ENCODE results near the gene OASL.

The OASL gene

DNA sequence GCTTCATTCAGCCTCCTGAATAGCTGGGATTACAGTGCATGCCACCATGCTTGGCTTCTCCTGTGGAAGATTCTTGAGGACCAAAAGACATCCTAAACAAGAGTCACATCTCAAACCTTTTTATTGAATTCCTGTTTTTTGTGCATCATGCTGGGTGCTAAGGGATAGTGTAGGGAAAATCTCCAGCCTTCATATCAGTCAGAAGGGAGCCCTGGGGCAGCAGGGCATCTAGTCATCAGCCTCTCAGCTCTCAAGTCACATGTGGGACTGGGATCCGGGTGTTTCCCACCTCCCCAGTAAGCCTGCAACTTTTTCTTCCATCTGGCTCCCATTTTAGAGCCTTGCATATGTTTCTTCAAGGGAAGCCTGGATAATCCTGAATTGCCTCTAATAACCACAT is 25.1 kb upstream of the OASL start:
- TF ChIP-seq, protein P1, sequence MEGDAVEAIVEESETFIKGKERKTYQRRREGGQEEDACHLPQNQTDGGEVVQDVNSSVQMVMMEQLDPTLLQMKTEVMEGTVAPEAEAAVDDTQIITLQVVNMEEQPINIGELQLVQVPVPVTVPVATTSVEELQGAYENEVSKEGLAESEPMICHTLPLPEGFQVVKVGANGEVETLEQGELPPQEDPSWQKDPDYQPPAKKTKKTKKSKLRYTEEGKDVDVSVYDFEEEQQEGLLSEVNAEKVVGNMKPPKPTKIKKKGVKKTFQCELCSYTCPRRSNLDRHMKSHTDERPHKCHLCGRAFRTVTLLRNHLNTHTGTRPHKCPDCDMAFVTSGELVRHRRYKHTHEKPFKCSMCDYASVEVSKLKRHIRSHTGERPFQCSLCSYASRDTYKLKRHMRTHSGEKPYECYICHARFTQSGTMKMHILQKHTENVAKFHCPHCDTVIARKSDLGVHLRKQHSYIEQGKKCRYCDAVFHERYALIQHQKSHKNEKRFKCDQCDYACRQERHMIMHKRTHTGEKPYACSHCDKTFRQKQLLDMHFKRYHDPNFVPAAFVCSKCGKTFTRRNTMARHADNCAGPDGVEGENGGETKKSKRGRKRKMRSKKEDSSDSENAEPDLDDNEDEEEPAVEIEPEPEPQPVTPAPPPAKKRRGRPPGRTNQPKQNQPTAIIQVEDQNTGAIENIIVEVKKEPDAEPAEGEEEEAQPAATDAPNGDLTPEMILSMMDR (IDR thresholded peaks at IDR 0.05; ENCODE audit: low read depth, low read length, missing control alignments) = no peak
- H3K4me3 ChIP-seq (ENCODE audit: low read depth, low read length) = no peak overlapping the region
- no peak for DNase-seq (ENCODE audit: low read depth)

DNA sequence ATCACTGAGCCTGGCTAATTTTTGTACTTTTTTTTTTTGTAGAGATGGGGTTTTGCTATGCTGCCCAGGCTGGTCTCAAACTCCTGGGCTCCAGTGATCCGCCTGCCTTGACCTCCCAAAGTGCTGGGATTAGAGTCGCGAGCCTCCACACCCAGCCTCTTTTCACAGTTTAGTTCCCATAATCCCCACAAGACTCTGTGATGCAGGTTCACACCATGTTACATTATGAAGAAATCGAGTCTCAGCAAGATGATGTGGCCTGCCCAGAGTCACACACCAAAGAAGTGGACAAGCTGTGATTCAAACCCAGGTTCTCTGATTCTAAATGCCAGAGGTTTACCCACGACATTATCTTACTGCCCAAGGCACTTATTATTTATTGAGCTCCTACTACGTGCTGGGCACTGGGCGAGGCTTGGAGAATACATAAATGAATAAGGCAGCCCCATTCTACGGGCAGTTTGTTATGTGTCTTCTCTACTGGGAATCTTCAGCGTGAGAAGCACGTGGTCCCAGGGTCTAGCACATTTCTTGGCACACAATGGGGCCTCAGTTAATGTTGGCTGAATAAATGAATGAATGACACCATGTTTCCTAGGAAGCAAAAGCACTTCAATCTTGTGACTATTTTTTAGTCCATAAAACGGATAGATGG is 23.5 kb upstream of the OASL start:
- DNase-seq (ENCODE audit: low read depth) = no peak
- TF ChIP-seq, protein P1 (IDR thresholded peaks at IDR 0.05; ENCODE audit: low read depth, low read length, missing control alignments) = no peak
- no peak overlapping the region for H3K4me3 ChIP-seq (ENCODE audit: low read depth, low read length)

DNA sequence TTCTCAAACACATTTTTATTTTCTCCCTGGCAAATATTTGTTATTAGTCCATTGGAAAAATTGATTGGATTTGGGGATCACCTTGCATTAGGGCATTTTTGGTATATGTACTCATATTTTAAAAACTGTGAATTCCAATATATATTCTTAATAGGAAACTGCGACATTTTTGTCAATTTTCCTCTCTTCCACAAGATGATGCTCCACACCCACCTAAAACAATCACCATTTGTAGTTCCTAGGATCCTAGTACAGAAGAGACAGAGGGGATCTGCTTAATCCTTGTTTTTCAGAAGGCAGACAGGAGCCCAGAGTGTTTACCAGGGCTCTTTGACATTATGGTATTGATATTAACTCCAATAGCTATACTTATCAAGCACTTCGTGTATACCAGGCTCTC is 22.8 kb upstream of the OASL start:
- no peak for DNase-seq (ENCODE audit: low read depth)
- TF ChIP-seq, protein P1 (IDR thresholded peaks at IDR 0.05; ENCODE audit: low read depth, low read length, missing control alignments) = peak; percentile 12

DNA sequence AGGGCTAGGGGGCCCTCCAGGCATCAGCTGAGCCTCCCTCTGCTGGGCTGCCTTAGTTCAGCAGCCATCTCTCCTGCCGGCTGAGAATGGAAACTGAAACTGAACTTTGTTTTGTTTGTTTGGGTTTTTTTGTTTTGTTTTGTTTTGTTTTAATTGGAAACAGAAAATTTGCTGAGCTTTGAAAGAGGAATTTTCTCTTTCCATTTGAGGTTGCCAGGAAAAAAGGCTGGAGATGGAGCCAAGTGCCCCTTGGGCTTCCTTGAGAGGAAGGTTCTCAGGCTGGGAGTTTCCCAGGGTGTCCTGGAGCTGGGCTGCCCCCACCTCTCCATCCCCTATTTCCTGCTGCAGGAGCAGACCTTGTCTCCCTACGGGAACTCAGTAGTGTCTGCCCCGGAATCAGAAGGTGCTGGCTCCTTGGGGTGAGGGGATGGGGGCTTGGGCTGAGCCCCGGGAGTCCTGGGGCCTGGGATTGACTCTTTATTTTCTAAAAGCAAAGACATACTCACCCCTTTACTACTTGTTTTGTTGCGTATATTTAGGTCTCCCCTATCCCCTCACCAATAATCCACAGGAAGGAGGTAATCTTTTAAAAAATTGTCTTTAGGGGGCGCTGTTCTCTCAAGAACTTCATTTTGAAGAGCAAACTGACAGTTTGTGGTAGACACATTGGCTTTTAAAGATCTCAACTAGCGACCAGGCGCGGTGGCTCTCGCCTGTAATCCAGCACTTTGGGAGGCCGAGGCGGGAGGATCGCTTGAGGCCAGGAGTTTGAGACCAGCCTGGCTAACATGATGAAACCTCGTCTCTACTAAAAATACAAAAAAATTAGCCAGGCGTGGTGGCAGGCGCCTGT is 21.3 kb upstream of the OASL start:
- H3K4me3 ChIP-seq (ENCODE audit: low read depth, low read length) = peak overlapping the region; percentile 42
- TF ChIP-seq, protein P1 (IDR thresholded peaks at IDR 0.05; ENCODE audit: low read depth, low read length, missing control alignments) = peak; percentile 59
- peak; percentile 56 for DNase-seq (ENCODE audit: low read depth)

More for the DNA sequence above, 22.8 kb upstream of the OASL start:
- H3K4me3 ChIP-seq (ENCODE audit: low read depth, low read length) = no peak overlapping the region

DNA sequence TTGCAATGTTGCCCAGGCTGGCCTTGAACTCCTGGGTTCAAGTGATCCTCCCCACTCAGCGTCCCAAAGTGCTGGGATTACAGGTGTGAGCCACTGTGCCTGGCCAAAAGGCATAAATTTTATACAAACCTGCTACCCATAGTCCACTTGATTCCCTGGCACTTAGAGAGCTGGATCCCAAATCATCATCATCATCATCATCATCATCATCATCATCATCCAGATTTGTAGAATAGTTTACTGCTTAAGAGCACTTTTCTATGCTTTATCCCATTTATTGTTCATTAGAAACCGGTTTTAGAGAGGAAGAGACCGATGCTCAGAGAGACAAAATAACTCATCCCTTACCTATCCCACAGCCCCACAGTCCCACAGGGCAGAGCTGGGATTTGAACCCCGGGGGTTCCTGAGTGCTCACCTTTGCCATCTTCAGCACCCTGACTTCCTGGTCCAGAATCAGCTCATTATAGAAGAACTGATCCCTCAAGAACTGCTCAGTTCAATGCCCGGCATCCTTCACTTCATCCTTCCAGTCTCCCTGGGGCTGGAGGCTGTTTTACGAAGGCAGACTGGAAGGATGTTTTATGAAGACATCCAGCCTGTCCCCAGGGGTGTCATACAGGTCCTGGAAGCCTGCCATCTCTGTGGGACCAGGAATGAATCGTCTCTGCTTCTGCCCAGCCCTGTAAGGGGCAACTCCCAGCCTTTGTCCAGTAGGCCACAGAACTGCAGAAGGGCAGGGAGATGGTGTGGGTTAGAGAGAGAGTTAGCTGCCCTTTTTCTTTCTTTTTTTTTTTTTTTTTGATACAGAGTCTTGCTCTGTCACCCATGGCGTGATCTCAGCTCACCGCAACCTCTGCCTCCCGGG is 20.2 kb upstream of the OASL start:
- H3K4me3 ChIP-seq (ENCODE audit: low read depth, low read length) = no peak overlapping the region; the same call in 1 of the 2 replicates
- TF ChIP-seq, protein P1 (IDR thresholded peaks at IDR 0.05; ENCODE audit: low read depth, low read length, missing control alignments) = no peak
- no peak for DNase-seq (ENCODE audit: low read depth)

DNA sequence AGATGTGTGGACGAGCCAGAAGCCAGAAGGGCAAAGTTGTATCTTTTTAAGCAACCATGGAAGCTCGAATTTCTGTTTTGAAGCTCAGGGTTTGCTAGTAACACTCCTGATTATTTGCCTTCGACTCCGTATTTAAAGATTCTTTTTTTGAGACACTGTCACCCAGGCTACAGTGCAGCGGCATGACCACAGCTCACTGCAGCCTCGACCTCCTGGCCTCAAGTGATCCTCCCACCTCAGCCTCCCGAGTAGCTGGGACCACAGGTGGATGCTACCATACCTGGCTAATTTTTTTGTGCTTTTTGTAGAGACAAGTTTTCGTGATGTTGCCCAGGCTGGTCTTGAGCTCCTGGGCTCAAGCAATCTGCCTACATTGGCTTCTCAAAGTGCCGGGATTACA is 18.7 kb upstream of the OASL start:
- DNase-seq (ENCODE audit: low read depth) = no peak
- no peak overlapping the region for H3K4me3 ChIP-seq (ENCODE audit: low read depth, low read length)
- TF ChIP-seq, protein P1 (IDR thresholded peaks at IDR 0.05; ENCODE audit: low read depth, low read length, missing control alignments) = no peak

Measured in GM12864 (cell line).